NCI-H2081 treated with DMSO at 0.1 percent for 48 hours (cell line): ENCODE measurements around the gene AASDH.
"Not testable (repeated sequence)": the region's sequence is repeated elsewhere in the genome, so short reads cannot be mapped to it uniquely, and the experiment has no call there.

Experiments used
- DNase-seq: peaks from one replicate; lab custom pipeline; 2025; lab: John Stamatoyannopoulos, UW

AASDH gene

GRCh38 chr4:56400560-56400959 lies 13.3 kb upstream of the AASDH start:
- DNase-seq: no peak

DNA sequence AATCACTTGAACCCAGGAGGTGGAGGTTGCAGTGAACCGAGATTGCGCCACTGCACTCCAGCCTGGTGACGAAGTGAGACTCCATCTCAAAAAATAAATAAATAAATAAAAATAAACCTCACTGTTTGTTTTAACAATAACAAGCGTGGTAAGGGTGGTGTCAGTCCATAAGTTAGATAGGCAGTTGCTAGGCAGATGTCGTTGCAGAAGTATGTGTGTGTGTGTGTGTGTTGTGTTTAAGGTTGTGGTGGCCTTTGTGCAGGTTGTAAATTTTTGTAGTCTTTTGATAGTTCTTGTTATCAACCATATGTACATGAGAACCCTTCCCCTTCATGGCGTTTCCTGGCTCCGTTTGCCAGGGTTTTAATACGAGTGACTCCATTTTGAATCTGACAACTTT lies 4.0 kb upstream of the AASDH start:
- DNase-seq: no peak

GRCh38 chr4:56389558-56389957 lies 2.3 kb upstream of the AASDH start:
- no peak for DNase-seq

DNA sequence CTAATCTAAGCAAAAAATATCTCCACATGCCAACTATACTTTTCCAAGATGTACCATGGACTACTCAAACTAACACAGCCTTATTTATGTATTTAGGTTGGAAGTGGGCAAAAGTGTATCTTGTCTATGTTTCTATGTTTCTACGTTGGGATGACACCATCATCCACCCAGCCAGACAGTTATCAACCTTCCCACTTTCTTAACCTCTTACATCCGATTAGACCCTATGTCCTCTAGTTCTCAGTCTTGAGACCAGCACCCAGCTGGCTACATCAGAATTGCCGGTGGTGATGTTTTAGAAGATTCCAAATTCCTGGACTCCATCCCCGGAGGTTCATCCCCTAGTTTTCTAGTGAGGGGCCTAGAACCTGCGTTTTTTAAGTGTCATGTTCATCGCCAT lies 1.0 kb upstream of the AASDH start:
- DNase-seq: no peak

DNA sequence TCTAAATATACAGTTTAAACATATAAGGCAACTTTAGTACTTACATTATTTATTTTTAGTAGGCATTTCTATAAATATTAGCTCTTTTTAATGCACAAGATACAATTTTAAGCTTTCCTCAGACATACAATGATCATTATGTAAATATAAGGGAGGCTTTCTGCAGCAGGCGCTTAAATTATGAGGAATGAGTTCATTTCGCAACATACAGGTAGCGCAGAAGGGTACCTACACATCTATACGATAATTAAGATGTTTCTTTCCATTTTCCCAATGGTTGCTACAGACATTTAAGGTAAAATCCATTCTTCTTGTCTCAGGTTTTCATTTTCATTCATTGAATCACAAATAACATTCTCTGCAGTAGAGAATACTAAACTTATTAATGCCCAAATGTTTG lies 1.2 kb downstream of the AASDH start:
- DNase-seq: no peak

- no peak for DNase-seq
These were observed 11.8 kb downstream of the AASDH start for GRCh38 chr4:56375458-56375857.

- no peak for DNase-seq
These were observed 12.3 kb downstream of the AASDH start for GRCh38 chr4:56374956-56375355.

DNA sequence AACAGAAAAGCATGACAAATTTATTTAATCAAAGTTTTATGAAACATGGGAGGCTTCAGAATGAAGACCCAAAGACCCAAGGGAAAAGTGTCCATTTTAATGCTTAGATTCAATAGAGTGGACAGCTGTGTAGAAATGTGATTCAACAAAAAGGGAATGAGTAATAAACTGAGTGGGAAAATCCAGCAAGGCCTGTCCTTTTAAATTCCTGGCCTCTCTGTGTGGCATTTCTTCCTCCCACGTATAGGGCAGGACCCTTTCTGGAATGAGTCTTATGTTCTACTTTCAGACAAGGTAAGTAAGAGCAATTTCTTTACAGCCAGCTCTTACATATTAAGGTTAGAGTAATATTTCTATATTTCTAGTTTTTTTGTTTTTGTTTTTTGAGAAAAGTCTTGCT lies 14.5 kb downstream of the AASDH start:
- no peak for DNase-seq

DNA sequence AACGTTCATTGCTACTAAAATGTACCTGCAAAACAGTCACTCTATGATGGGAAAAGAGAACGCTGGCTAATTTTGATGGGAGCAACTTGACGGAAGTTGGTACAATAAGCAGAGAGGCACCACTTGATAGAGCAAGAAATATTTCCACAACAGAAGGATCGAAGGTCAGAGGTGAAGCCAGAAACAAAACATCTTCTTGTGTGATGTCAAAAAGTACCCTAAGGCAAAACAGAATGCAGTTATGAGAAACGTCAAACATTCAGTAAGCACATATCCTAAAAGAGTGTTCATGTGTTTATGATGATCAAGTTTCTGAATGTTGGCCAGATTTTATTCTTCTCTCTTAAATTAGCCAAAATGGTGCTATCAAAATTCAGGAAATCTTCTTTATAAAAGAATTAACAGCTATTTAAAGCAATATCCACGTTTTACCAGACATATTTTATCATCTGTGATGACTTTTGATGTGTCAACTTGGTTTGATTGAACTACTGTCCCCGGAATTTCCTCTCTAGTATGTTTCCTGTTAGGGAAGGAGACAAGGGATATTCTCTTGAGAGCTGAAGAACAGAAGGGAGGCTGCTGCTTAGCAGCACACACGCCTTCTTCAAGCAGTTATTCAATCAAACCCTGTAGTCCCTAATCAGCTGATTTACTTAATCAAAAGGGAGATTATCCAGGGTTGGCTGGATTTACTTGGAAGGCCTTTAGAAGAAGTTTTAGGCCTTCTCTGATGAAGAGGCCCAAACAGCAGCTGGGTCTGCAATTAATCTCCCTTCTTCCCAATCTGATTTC lies 15.7 kb downstream of the AASDH start:
- DNase-seq: no peak

- DNase-seq: no peak
These were observed 16.9 kb downstream of the AASDH start for GRCh38 chr4:56370377-56370776.

DNA sequence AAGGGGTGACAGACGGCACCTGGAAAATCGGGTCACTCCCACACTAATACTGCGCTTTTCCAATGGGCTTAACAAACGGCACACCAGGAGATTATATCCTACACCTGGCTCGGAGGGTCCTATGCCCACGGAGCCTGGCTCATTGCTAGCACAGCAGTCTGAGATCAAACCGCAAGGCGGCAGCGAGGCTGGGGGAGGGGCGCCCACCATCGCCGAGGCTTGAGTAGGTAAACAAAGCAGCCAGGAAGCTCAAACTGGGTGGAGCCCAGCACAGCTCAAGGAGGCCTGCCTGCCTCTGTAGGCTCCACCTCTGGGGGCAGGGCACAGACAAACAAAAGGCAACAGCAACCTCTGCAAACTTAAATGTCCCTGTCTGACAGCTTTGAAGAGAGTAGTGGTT lies 24.3 kb downstream of the AASDH start:
- DNase-seq: not testable (repeated sequence)

DNA sequence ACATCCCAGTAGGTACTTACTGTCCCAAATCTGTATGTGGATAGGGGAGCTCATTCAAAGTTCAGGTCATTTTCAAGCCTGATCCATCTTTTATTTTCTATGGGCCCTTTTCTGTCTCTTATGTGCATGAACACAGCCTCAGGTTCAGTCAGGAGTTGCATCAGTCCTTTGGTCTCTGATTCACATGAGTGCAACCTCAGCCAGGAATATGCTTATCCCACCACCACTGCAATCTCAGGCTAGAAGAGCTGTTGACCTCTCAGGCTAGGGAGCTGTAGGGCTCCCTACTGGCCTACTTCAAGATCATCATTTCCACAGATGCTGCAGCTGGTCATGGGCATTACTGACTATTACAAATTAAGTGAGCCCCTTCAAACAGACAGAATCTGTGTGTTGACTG lies 27.2 kb downstream of the AASDH start:
- no peak for DNase-seq

GRCh38 chr4:56356650-56357049 lies 30.6 kb downstream of the AASDH start:
- DNase-seq: no peak

- DNase-seq: no peak
These were observed 38.7 kb downstream of the AASDH start for GRCh38 chr4:56348576-56348975.

- no peak for DNase-seq
These were observed 41.8 kb downstream of the AASDH start for GRCh38 chr4:56345458-56345857.

DNA sequence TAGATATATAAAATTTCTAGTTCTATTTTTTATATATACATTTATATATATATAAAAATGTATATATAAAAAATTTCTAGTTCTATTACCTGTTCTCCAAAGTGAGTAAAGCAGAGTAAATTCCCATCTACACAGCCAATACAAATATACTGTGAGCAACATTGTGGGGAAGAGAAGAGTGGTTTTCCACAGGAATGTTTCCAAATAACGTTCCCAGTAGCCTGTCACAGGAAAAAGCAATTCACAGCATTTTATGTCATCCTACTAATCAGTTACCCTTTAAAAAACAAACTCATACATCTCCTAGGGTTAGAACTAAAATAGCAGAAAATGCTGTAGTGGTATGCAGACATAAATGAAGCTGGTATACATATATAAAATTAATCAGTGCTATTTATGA lies 44.5 kb downstream of the AASDH start:
- no peak for DNase-seq

DNA sequence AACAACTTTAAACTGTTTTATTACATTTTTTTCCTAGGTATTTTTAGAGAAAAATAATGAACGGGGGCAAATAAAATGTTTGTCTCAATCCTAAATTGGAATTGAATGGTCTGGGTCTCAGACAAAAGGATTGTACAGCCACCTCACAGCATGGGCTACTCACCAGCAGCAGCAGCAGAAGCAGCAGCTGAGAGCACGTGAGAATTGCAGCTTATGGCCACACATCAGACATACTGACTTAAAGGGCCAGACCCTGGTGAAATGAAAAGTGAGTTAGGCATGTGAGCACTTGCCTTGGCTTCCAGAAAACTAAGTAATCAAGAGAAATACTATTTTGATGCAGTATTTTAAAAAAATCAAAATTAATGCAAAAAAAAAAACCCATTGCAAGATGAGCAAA lies 56.6 kb downstream of the AASDH start:
- DNase-seq: no peak

- DNase-seq: no peak
These were observed 60.9 kb downstream of the AASDH start for GRCh38 chr4:56326363-56326762.

GRCh38 chr4:56324011-56324610 lies 63.2 kb downstream of the AASDH start:
- no peak for DNase-seq

- DNase-seq: no peak
These were observed 64.0 kb downstream of the AASDH start for GRCh38 chr4:56323327-56323726.

DNA sequence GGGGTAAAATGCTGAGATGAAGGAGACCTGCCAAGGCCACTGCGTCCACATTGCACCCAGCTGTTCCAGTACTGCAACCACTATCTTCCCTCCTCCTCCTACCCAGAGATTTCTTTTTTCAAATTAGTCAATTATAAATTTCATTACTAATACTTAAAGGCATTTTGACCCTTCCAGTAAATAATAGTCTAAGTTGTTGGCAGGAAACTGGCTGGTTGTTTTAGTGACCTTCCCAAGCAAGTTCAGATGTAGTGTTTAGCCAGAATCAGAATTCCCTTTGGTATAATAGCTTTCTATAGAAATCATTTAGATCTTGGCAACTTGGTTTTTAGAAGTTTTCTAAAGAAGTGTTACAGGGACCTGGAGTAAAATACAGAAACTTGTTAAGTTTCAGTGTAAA lies 66.0 kb downstream of the AASDH start:
- no peak for DNase-seq

DNA sequence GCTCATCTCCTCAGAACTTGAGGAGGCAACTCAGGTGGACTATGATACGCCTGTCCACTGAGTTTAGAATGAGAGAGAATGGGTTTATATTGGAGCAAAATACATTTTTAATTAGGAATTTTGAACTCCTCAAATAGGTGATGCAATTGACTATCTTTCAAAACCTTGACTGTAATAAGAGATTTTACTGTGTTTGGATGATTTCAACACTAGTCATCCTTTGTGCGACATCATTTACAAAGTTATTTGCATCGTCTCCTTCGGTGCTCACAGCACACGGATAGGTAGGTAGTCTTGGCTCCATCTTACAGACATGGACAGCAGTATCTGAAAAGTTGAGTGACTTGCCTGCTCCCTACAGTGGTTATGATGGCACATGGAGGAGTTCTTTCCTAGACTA lies 67.0 kb downstream of the AASDH start:
- no peak for DNase-seq

DNA sequence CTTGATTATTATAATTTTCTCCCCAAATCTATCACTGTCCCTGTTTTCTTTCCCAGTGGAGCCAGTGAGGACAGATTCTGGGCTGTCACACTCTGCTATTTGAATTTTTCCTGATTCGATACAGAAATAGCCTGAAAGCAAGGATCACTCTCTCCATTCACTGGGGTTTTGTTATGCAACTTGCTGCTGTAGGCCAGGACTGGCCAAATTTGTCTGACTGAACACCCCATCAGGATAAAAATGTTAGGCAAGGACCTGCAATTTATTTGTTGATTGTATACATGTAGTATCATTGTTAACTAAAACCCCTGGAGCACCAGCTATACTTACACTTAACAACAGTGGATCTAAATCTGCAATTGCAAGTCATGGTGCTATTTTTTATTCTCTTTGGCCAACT lies 68.7 kb downstream of the AASDH start:
- DNase-seq: no peak

- DNase-seq: no peak
These were observed 69.5 kb downstream of the AASDH start for GRCh38 chr4:56317749-56318148.
